Daoy (cell line): ENCODE data around the gene PGBD5. TPM values are rescaled to one million over a fixed set of nuclear protein-coding genes. Genes with fewer than 3 reads are reported as not detected.
"Not testable (repeated sequence)": the region's sequence is repeated elsewhere in the genome, so short reads cannot be mapped to it uniquely, and the experiment has no call there.

ENCODE experiments used
- DNase-seq: peaks from one replicate; pipeline ENCODE4 v3.0.0-alpha.2; 2015; ENCODE audit warnings: low read depth
- total RNA-seq: library from RNA; depleted of rRNA; stranded (reverse); fragments of >200 nt; shearing (Covaris generic); gene quantifications from 2 replicates; pipeline ENCODE4 v1.2.3, GENCODE V29; 2014

The PGBD5 gene
- total RNA-seq, 1 experiment from 2014 or later, result 1.0 TPM

GRCh38 chr1:230425252-230426091 is 660 bp downstream of the PGBD5 start:
- peak; percentile 29 for DNase-seq

GRCh38 chr1:230424391-230425251 is 1.5 kb downstream of the PGBD5 start:
- no peak for DNase-seq

GRCh38 chr1:230423951-230424350 is 2.2 kb downstream of the PGBD5 start:
- no peak for DNase-seq

- DNase-seq, result no peak
Measured at GRCh38 chr1:230423261-230423660, 2.9 kb downstream of the PGBD5 start.

DNA sequence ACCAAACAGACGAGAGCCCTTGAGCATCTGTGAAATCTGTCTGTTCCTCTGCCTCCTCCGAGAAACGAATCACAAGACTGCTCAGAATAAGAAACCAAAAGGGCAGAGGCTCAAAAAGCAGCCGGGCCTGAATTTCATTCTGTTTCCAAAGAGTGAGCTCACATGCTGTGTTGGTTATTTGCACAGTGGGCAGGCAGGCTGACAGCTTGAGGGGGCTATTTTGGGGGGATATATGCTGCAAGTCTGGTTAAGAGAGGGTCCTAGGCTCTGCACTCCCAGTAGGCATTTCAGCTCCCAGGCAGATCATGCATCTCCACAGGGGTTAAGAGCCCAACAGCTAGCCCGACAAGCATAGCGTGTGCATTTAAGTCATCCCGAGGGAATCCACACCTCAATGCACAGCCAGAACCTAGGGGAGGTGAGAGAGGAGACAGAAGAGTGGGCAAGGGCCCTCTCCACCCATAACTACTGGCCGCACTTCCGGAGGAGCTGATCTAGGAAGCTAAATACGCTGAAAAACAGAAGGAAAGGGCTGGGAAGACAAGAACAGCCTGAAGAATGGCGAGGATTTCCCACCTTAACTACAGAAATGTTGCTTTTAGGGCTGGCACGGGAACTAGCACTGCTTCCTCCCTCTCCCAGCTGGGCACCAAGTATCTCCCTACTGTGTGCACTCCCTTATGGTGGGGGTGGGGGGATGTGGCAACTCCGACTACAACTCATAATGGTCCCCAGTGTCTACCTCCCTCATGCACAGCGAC is 3.7 kb downstream of the PGBD5 start:
- no peak for DNase-seq

- DNase-seq, result no peak
Measured at GRCh38 chr1:230421481-230421880, 4.7 kb downstream of the PGBD5 start.

DNA sequence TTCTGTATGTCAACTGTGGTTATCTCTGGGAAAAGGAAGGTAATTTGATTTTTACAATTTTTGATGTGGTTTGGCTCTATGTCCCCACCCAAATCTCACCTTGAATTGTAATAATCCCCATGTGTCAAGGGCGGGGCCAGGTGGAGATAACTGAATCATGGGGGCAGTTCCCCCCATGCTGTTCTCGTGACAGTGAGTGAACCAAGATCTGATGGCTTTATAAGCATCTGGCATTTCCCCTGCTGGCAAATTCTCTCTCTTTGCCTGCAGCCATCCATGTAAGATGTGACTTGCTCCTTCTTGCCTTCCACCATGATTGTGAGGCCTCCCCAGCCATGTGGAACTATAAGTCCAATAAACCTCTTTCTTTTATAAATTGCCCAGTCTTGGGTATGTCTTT is 5.8 kb downstream of the PGBD5 start:
- DNase-seq, result not testable (repeated sequence)

DNA sequence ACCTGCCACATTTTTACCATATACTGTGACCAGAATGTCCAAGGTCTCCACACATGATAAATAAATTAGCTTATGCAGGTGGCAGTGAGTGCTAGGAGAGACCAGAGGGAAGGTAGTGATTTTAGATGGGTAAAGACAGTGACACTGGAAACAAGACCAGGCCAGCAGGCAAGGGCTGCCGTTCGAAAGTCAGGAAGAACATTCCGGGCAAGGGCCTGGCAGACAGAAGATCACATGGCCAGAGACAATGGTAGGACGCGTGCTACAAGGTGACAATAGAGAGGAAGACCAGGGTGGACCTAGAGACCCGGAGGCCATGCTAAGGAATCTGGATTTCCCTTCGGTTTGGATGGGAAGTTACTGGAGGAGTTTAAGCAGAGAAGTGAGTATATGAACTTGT is 9.7 kb downstream of the PGBD5 start:
- DNase-seq, result no peak

DNA sequence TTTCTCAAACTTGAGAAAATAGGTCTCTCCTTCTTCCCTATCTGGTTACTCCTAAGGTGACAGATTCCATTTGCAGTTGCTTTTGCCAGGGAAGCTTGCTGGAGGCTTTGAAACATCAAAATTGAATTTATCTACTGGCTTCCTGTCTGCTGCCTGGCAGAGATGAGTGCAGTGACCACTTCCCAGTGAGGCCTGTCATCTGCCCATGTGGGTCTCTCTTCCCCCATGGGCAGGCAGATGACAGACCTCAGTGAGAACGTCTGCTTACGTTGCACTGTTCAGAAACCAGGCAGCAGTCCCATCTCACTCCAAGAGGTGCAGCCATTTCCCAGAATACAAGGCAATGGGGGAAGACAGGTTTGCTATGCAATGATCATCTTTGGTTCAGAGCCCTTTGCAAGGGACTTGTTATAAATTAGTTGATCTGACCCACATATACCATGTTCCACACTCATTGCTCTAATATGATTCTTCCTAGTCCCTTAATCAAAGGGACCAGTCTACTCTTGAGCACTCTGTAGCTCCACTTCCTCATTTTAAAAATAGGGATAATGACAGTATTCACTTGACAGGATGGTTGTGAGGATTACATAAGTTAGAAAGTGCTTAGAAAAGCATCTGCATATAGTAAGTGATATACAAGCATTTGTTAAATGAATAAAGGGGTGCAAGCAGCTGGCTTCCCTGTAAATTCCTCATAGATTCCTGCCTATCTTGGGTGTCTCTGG is 10.6 kb downstream of the PGBD5 start:
- DNase-seq, result no peak

- no peak for DNase-seq
Measured at GRCh38 chr1:230414694-230415093, 11.4 kb downstream of the PGBD5 start.

DNA sequence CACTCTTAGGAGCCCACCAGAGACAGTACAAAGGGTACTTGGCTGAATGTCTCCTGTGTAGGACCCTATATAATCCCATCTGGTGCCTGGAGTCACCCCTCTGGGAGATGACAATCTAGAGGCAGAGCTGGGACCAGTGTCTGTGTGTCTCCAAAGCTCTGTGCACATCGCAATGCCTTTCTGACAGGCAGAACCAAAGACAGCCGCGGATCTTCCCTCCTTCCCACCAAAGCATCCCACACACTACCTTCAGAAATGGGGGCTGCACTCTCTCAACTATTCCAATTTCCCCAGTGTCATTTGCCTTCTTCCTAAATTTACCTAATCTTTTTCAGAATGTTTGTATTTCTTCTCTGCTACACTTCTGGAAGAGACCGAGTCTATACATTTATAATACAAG is 12.0 kb downstream of the PGBD5 start:
- no peak for DNase-seq

DNA sequence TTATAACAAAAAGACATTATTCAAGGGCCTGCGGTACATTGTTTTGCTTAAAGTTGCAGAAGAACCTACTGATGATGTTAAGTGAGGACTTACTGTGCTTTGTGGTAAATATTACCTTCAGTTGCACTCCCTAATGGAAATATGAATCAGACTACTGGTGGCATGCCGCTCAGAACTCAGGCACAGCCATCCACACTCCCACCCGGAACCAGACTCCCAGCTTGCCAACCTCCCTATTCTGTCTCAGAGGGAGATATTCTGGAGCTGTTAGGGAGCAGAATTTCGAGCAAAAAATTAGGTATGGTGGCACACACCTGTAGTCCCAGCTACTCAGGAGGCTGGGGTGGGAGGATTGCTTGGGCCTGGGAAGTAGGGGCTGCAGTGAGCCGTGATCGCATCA is 13.1 kb downstream of the PGBD5 start:
- no peak for DNase-seq

- no peak for DNase-seq
Measured at GRCh38 chr1:230408971-230409370, 17.2 kb downstream of the PGBD5 start.

DNA sequence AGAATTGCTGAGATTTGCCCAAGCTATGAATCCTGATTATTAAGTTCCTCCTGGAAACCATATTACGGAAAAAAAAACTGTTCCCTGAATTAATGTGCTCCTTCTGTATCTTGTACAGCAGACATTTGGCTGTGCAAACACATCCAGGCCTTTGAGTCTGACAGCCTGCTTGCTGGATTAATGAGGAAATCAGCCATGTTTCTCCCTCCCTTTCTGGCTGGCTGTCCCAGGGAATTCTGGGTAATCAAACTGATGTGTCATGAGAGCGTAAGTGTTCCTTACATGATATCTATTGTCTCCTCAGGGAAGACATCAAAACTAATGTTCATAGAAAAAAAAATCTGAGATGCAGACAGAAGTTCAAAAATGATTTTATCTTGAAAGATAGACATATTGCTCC is 18.8 kb downstream of the PGBD5 start:
- DNase-seq, result no peak

DNA sequence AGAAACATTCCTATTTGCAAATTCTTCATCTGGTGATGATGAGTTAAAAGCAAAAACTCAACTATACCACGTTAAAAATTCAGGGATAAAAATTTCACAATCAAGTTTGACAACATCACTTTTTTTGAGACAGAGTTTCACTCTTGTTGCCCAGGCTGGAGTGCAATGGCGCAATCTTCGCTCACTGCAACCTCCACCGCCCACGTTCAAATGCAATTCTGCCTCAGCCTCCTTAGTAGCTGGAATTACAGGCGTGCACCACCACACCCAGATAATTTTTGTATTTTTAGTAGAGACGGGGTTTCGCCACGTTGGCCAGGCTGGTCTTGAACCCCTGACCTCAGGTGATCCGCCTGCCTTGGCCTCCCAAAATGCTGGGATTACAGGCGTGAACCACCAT is 19.4 kb downstream of the PGBD5 start:
- DNase-seq, result not testable (repeated sequence)

- DNase-seq, result no peak
Measured at GRCh38 chr1:230403442-230403841, 22.7 kb downstream of the PGBD5 start.

DNA sequence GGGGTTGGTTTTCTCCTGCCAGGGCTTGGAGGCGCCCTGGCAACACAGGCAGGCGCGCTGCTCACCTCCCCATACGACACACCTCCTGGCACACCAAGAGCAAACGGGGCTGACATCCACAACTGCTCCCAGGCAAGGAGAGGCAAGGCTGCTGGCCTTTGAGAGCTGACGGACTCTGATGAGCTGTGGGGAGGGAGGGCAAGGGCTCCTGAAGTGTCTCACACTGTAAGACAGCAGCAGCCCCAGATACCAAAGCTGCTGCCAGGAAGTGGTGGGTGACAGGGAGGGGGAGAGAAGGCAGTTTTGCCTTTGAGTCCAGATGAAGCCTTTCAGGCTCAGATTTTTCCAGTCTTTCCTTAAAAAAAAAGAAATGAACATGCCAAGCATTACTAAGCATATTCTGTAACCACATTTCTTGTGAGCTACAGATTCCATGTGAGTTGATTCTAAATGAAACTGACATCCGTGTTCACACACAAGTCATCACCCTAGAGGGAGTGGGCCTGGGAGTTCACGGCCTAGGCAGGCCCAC is 24.3 kb downstream of the PGBD5 start:
- no peak for DNase-seq

- no peak for DNase-seq
Measured at GRCh38 chr1:230401101-230401500, 25.0 kb downstream of the PGBD5 start.

DNA sequence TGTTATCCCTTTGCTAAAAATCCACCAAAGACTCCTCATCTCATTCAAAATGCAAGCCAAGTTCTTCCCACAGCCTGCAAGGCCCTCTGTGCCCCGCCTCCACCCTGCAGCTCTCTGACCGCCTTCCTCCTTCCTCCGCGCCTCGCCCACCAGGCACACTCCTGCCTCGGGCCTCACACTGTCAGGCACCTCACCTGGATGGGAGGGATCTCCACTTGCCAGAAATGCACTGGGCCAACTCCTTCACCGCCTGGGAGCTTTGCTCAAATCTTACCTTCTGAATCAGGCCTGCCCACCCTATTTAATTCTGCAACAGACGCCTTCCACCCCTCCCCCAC is 26.2 kb downstream of the PGBD5 start:
- DNase-seq, result no peak

DNA sequence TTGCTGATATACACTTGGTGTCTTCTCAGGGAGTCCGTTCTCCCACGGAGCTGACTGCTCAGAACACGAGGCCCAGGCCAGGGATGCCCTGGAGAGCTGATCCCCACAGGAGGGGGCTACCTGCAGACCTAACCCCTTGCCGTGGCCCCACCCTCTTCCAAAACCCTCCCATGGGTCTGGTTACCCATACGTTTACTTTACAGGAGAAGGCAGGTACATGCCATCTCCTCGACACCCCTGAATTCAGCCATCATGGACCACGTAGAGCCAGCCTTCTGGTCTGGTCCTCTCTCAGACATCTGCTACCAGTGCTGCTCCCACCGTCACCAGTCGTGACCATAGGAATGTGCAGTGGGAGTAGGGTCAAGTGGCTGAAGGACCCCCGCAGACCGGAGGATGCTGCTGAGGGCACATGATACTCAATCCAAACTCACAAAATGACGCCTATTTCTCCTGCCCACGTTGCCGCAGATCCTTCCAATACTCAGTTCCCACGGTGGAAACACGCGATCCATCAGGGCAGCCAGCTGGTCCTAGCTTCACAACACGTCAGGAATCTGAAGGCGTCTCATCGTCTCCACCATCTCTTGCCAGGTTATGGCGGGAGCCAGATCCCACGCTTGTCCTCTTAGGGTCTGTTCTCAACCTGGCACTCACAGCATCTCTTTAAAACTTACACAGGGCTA is 26.7 kb downstream of the PGBD5 start:
- DNase-seq, result no peak

DNA sequence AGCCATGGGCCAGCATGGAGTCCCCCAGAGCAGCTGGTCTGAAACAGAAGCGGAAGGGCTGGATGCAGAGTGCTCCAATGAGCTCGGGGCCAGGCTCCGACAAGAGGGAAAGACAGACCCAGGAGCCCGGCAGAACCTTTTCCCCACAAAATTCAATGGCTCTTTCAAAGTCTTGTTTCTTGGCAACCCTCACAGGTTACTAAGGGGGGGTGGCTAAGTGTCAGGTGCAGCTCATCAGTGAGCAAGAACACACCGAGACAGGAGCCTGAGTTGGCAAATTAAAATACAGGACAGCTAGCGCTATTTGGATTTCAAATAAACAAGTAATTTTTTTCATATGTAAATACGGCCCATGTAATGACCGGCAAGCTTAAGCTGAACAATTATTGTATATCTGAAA is 27.3 kb downstream of the PGBD5 start:
- DNase-seq, result no peak
